HG02884 (cell line): ENCODE results near the gene SUSD3.

Experiments used
- ATAC-seq: cut with Tn5 transposase; IDR thresholded peaks from one replicate; pipeline ENCODE4 v1.9.1; 2021; ENCODE audit warnings: mild to moderate bottlenecking, moderate library complexity; ENCODE audit not compliant: unreplicated experiment

Gene SUSD3

GRCh38 chr9:93121316-93122241, 63.1 kb downstream of the SUSD3 start:
- no peak for ATAC-seq

DNA sequence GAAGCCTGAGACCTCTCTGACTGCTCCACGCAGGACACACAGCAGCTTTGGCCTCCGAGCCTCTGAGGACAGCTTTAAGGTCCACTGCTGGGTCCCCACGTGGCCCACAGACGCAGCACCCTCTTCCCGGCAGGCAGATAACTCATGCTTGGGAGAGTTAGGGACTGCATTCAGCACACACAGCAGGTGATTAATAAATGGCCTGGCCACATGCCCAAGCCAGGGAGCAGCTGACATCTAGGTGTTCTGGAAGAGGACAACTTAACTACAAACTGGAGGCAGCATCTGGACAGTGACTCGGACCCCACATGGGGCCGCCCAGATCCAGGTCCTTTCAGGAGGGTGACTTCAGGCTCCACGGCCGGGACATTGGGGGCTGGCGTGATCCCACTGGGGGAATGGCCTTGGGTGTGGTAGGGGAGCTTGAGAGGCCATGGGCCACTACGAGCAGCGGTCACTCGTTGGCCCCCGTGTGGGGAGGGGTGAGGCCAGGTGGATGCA, 64.3 kb downstream of the SUSD3 start:
- no peak for ATAC-seq

- ATAC-seq, result no peak
Observed at GRCh38 chr9:93123561-93124283, 65.2 kb downstream of the SUSD3 start.

GRCh38 chr9:93124793-93125192, 66.3 kb downstream of the SUSD3 start:
- ATAC-seq, result no peak

DNA sequence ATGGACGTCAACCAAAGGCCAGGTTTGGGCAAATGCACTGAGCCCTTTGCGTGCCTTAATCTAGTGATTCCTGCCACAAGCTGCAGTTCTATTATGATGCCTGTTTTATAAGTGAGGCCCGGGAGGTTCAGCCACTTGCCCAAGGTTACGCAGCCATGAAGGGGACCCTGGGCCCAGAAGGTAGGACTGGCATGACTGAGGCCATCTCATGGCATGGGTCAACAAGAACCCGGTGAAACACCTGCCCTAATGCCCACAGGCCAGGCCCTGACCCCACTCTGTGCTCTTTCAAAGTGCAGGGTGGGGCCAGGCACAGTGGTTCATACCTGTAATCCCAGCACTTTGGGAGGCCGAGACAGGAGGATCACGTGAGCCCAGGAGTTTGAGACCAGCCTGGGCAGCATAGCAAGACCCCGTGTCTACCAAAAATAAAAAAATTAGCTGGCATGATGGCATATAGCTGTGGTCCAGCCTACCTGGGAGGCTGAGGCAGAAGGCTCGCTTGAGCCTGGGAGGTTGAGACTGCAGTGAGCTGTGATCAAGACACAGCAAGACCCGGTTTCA, 66.9 kb downstream of the SUSD3 start:
- no peak for ATAC-seq

DNA sequence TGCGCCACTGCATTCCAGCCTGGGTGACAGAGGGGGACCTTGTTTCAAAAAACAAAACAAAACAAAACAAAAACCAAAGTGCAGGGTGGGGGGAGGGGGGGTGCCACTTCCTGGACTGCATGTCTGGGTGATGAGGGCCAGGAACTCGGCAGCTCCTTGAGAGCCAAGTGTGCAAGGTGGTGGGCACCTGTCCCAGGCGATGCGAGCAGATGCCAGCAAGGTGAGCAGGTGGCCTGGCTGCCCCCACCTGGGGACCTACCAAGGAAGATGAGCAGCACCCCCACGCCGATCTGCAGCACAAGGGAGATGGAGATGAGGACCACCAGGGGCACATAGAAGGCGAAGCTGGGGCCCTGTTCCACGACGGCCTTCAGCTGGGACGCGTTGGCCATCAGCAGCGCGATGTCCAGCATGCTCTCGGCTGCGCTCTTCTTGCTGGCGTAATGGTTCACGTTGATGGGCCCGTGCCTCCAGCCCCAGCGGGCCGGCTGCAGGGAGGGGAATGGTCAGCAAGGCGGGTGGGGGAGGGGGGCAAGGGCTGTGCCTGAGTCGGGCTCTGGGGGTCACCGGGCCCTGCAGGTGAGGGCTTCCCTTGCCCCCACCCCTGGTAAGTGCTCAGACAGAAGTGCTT, 67.8 kb downstream of the SUSD3 start:
- ATAC-seq, result no peak

GRCh38 chr9:93126825-93127368, 68.4 kb downstream of the SUSD3 start:
- ATAC-seq, result no peak

- ATAC-seq, result no peak
Observed at GRCh38 chr9:93127395-93127911, 69.0 kb downstream of the SUSD3 start.

DNA sequence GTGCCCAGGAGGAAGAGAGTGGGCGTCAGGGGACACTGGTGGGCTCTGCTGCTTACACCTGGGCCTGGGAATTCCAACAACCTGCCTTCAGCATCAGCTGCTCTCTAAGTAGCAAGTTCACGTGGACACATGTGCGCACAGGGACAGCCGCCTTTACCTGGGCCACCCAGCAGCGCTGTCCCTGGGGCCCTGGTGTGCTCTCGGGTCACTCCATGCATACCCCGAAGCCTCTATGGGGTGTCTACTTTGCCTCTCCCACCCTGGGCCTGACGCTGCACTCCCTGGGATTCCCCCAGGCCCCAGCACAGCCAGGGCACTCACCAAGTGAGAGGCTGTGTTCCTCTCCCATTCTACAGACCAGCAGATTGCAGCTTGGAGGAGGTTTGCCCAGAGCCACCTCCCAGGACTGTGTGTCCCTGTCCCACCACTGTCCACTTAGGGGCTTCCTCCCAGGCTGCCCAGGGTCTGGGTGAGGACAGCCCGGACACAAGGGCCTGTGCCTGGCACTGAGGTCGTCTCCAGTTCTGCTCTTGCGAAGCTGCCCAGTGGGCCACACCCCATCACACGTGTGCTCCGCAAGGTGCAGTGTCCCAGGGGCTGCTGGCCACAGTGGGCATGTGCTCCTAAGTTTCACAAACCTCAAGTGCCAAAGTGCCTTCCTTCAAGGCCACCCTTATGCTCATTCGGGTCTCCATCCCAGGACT, 69.7 kb downstream of the SUSD3 start:
- ATAC-seq, result no peak

DNA sequence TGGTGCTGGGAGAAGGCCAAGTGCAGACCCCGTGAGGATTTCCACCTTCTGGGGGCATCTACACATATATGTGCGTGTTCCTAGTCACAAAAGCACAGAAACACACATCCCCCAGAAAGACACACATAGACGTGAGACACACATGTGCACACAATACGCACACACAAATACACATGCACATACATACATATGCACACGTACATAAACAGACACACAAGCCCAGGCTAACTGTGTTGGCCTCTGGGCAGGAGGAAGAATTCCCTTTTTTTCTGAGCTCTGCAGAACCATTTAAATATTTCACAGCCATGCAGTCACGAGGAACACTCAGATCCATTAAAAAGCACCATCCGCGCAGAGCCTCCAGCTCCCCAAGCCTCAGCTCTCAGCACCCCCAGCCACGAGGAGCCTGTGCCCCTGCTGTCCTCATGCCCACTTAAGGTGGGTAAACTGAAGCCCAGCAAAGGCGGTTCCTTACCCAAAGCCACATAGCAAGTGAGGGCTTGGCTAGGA, 70.3 kb downstream of the SUSD3 start:
- no peak for ATAC-seq

- no peak for ATAC-seq
Observed at GRCh38 chr9:93129286-93129685, 70.8 kb downstream of the SUSD3 start.

GRCh38 chr9:93129691-93130500, 71.4 kb downstream of the SUSD3 start:
- no peak for ATAC-seq

DNA sequence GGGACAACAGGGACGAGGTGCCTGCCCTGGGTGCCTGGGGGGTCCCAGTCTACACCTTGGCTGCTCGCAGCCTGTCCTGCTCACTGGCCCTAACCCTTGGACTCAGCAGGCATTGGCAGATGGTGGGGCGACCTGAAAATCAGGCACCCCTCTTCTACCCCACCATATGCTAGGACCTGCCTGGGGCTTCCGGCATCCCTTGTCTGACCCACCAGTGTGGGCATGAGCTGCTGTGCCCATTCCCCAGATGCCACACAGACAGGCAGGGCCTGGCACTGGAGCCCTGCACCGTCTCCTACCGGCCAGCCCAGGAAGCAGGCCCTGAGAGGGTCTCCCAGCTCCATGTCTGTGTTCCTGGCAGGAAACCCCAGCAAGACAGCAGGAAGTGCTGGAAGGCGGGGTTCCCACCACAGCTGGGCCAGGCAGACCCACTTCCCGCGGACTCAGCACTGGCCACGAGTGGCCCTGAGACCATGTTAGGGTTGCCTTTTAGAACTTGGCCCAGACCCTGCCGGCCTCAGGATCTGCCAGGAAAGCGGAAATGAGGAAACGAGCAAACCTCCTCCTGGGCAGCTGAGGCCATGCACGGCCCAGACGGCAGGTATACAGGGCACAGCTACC, 72.5 kb downstream of the SUSD3 start:
- ATAC-seq, result no peak

GRCh38 chr9:93131599-93132286, 73.2 kb downstream of the SUSD3 start:
- ATAC-seq, result no peak

GRCh38 chr9:93132287-93132927, 73.9 kb downstream of the SUSD3 start:
- ATAC-seq, result no peak

DNA sequence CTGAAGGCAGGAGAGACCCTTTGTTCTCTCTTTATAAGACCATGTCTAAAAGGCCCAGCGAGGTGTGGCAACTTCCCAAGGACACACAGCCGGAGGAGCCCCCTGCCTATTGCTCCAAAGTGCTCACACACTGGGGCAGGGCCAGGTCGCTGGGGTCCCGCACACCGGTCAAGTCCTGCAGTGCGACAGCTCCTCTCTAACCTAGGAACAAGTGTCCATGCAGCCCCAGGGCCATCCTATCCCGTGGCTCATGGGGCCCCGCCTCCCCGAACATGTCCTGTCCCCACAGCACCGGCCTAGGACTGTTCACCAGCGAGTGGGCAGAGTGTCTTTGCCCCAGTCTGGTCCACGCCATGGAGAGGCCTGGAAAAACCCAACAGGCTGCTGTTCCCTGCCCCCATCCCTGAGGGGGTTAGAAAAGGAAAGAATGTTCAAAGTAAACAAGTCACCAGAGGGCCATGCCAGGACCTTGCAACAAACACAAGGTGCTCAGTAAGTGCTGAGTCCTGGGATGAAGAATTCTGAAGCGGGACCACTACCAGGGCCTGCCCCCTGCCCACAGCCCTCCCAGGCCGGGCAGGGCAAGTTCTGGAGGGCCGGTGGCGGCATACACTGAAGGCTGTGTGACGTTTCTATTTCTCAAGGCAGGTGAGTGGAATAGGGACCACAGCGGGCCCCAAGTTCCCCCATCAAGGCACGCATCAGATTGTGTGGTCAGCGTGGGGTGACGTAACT, 74.6 kb downstream of the SUSD3 start:
- ATAC-seq, result no peak

- ATAC-seq, result peak; percentile 48
Observed at GRCh38 chr9:93133681-93134014, 75.1 kb downstream of the SUSD3 start.
